ENCODE data around the gene SLC17A1.

The SLC17A1 gene

DNA sequence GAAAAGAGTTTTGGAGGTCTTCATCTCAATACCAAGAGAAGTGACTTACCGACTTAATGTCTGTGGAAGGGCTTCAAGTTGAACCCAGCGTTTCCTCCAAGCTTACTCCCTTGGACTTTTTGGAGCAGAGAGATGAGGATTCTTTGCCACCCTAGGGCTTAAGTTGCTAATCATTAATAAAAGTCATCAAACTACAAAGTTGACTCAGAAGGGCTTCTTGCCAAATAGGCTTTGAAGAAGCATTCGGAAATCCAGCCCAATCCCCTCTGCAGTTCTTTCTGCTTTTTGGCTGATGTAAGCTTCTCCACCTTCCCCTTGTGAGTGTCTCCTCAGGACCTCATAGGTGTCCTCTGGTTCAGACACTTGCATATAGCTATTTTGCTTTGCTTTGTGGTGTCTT lies 42.3 kb upstream of the SLC17A1 start, which contains the start of gene SLC17A3:
TSS of gene SLC17A3 (minus strand) at position 126 of the 400 bp plus-strand sequence. CDS start 5,856 bp downstream, outside the sequence.
- H3K27ac ChIP-seq: no peak within 1 kb of the TSS
- TF ChIP-seq, protein P1, sequence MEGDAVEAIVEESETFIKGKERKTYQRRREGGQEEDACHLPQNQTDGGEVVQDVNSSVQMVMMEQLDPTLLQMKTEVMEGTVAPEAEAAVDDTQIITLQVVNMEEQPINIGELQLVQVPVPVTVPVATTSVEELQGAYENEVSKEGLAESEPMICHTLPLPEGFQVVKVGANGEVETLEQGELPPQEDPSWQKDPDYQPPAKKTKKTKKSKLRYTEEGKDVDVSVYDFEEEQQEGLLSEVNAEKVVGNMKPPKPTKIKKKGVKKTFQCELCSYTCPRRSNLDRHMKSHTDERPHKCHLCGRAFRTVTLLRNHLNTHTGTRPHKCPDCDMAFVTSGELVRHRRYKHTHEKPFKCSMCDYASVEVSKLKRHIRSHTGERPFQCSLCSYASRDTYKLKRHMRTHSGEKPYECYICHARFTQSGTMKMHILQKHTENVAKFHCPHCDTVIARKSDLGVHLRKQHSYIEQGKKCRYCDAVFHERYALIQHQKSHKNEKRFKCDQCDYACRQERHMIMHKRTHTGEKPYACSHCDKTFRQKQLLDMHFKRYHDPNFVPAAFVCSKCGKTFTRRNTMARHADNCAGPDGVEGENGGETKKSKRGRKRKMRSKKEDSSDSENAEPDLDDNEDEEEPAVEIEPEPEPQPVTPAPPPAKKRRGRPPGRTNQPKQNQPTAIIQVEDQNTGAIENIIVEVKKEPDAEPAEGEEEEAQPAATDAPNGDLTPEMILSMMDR (conservative IDR thresholded peaks at IDR 0.05): no peak

DNA sequence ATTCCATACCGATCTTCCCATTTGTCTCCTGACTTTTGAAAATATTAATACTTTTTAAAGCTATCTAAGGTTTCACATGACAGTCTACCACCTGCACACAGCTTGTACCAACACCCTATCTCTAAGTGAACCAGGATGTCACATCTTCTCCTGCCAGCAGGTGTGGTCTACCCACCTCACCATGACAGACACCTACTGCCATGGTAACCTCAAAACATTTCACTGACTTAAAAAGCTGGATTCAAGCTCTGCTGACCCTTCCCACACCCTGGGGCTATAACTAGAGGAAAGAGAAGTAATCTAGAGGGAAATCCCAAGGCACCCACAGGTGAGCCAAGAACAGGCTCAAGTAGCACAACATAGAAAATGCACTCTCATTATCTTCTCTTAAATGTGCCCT lies 41.0 kb upstream of the SLC17A1 start:
- no peak overlapping the region for H3K27ac ChIP-seq
- TF ChIP-seq, protein P1 (conservative IDR thresholded peaks at IDR 0.05): no peak

DNA sequence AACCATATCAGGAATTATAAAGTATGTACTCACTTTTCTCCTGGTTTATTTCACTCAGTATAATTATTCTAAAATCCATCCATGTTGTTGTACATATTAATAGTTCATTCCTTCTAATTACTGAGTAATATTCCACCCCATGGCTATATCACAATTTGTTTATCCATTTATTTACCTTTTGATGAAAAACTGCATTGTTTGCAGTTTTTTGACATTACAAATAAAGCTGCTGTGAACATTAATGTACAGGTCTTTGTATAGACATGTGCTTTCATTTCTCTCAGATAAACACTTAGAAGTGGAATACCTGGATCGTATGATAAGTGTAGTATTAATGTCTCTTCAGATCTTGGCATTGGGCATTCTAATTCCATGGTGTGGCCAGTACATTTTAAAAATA lies 38.0 kb upstream of the SLC17A1 start:
- H3K27ac ChIP-seq: no peak overlapping the region
- TF ChIP-seq, protein P1 (conservative IDR thresholded peaks at IDR 0.05): no peak

DNA sequence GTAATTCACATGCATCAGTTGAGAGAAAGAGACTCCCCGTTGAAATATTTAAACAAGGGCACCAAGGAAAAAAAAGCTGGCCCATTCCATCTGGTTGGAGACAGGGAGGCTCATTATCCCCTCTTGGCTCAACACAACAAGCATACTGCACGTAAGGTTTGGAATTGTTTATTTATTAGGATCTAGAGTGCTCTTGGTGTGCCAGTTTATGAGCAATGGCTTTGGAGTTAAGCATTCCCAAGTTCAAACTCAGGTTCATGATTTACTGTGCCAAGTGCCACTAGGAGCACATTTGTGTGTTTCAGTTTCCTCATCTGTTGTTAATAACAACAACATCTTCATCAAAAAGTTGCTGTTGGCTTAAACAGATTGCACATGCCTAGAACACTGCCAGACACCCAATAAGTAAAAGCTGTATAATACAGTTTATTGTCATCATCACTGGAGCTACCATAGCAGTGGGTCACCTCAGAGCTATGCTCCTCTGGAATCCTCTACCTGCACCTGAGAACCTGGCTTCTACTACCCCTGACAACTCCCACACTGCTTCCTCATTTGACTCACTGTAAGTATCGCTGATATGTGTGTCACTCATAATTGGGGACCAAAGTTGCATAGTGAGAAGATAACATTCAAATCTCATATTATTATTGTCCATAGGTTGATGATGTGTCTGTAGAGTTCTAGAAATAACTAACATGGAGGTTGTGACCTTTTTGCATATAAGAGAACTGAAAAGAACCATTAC lies 36.8 kb upstream of the SLC17A1 start:
- TF ChIP-seq, protein P1 (conservative IDR thresholded peaks at IDR 0.05): no peak
- H3K27ac ChIP-seq: no peak overlapping the region

DNA sequence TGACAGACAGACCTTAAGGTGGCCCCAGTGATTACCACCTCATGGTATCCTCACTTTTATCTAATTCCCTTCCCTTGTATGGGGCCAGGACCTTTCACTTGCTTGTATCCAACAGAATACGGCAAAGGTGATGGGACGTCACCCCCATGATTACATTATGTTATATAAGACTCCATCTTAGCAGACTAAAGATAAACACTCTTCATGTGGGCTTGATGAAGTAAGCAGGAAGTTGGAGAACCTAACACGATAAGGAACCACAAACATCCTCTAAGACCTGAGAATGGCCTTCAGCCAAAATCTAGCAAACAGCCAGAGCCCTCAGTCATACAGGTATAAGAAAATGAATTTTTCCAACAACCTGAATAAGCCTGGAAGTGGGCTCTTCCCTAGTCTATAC lies 34.2 kb upstream of the SLC17A1 start:
- H3K27ac ChIP-seq: no peak overlapping the region
- TF ChIP-seq, protein P1 (conservative IDR thresholded peaks at IDR 0.05): no peak

DNA sequence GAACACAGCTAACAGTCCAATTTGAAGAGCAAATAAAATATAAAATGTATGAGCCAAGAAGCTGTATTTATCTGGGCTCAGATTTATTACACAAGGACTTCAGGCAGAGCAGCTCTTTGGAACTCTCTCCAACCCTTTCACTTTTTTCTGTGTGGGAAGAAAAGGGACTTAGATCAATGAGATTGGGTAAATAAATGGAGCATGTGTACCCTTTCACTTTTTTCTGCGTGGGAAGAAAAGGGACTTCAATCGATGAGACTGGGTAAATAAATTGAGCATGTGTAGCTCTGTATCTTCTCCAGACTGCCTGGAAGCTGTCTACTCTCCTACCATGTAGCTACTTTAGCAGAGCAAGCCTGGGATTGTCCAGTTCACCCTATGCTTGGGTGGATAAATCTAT lies 31.5 kb upstream of the SLC17A1 start:
- TF ChIP-seq, protein P1 (conservative IDR thresholded peaks at IDR 0.05): no peak
- H3K27ac ChIP-seq: peak overlapping the region; percentile 62

DNA sequence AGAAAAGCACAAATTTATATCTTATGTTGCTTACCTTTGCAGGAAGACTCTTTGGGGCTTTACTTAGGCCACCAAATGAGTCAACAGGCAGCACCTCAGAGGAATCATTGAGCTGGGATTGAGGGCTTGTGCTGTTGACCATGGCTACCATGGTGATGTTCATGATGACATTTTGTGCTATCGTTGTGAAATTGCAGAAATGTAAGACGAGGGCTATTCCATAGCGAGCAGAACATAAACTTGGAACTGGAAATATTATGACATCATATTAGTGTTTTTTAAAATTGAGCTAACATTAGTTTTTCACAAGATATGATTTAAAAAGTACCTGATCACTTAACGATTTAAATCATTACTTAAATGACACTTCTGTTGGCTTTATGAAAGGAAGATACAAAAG lies 30.3 kb upstream of the SLC17A1 start:
- TF ChIP-seq, protein P1 (conservative IDR thresholded peaks at IDR 0.05): no peak

More for the DNA sequence above, 30.3 kb upstream of the SLC17A1 start:
- H3K27ac ChIP-seq: no peak overlapping the region
